ENCODE measurements around the gene ADAMTSL3. TPM values are rescaled to one million over a fixed set of nuclear protein-coding genes. Genes with fewer than 3 reads are reported as not detected.
"Not testable (repeated sequence)": the region's sequence is repeated elsewhere in the genome, so short reads cannot be mapped to it uniquely, and the experiment has no call there.

Gene ADAMTSL3
- polyA plus RNA-seq, 1 donor from 2014 or later = 0.51 TPM

DNA sequence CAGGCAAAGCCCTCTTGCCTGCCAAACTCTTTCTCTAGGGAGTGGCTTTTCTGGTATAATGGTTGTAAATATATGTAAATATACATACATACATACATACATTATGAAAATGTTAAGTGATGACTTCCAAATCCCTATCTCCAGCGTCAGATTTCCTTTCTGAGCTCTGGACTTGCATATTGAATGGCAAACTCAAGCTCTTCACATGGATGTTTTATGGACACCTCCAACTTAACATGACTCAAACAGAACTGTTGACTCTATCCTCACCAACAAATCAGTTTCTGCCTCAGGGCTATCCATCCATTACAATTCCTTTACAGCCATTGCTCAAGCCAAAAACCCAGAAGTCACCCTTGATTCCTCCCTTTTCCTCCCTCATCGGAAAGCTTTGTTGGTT, 45.1 kb downstream of the ADAMTSL3 start:
- Histone ChIP-seq H3K36me3 (ENCODE audit: insufficient read depth, low read length) (no peaks in the 10 kb centered on the region), H2AFZ (ENCODE audit: low read depth, low read length) (no peak overlapping the region), H3K9me3 (ENCODE audit: low read length) (no peaks in the 10 kb centered on the region), H3K9me2 (ENCODE audit: insufficient read depth, low read length) (no peaks in the 10 kb centered on the region), H3K9ac (ENCODE audit: low read length) (no peak overlapping the region), H3K4me3 (ENCODE audit: low read length) (no peak overlapping the region), H4K20me1 (ENCODE audit: insufficient read depth) (no peaks in the 10 kb centered on the region), H3K79me2 (replicated peaks; ENCODE audit: insufficient read depth, low read length) (no peaks in the 10 kb centered on the region), H3K27ac (ENCODE audit: low read length) (no peak overlapping the region), H3F3A (ENCODE audit: insufficient read depth, low read length, poor library complexity, severe bottlenecking) (no peaks in the 10 kb centered on the region), H3K4me2 (ENCODE audit: low read length) (no peak overlapping the region), H3K27me3 (ENCODE audit: insufficient read depth, low read depth, low read length) (no peaks in the 10 kb centered on the region)
- TF ChIP-seq POLR2AphosphoS5 (IDR thresholded peaks at IDR 0.05) = no peak
- no peak for TF ChIP-seq REST (IDR thresholded peaks at IDR 0.05; ENCODE audit: borderline replicate concordance)
- no peak for TF ChIP-seq TAF1 (IDR thresholded peaks at IDR 0.05; ENCODE audit: low read depth)
- no peak for TF ChIP-seq EZH2 (IDR thresholded peaks at IDR 0.05; ENCODE audit: borderline replicate concordance, insufficient read depth, low read length, poor library complexity, severe bottlenecking)
- TF ChIP-seq SMC3 (conservative IDR thresholded peaks at IDR 0.05; ENCODE audit: poor library complexity) = no peak
- TF ChIP-seq, protein P1, sequence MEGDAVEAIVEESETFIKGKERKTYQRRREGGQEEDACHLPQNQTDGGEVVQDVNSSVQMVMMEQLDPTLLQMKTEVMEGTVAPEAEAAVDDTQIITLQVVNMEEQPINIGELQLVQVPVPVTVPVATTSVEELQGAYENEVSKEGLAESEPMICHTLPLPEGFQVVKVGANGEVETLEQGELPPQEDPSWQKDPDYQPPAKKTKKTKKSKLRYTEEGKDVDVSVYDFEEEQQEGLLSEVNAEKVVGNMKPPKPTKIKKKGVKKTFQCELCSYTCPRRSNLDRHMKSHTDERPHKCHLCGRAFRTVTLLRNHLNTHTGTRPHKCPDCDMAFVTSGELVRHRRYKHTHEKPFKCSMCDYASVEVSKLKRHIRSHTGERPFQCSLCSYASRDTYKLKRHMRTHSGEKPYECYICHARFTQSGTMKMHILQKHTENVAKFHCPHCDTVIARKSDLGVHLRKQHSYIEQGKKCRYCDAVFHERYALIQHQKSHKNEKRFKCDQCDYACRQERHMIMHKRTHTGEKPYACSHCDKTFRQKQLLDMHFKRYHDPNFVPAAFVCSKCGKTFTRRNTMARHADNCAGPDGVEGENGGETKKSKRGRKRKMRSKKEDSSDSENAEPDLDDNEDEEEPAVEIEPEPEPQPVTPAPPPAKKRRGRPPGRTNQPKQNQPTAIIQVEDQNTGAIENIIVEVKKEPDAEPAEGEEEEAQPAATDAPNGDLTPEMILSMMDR (IDR thresholded peaks at IDR 0.05; ENCODE audit: poor library complexity, severe bottlenecking) = no peak
- TF ChIP-seq EP300 (conservative IDR thresholded peaks at IDR 0.05; ENCODE audit: poor library complexity, severe bottlenecking) = no peak
- no peak for TF ChIP-seq RAD21 (conservative IDR thresholded peaks at IDR 0.05)
- no peak for TF ChIP-seq MXI1 (conservative IDR thresholded peaks at IDR 0.05; ENCODE audit: poor library complexity, severe bottlenecking)

- no peaks in the 10 kb centered on the region for H3F3A ChIP-seq (ENCODE audit: insufficient read depth, low read length, poor library complexity, severe bottlenecking)
- TF ChIP-seq TAF1 (IDR thresholded peaks at IDR 0.05; ENCODE audit: low read depth) (no peak), SMC3 (conservative IDR thresholded peaks at IDR 0.05; ENCODE audit: poor library complexity) (no peak), EZH2 (IDR thresholded peaks at IDR 0.05; ENCODE audit: borderline replicate concordance, insufficient read depth, low read length, poor library complexity, severe bottlenecking) (no peak), EP300 (conservative IDR thresholded peaks at IDR 0.05; ENCODE audit: poor library complexity, severe bottlenecking) (no peak), MXI1 (conservative IDR thresholded peaks at IDR 0.05; ENCODE audit: poor library complexity, severe bottlenecking) (no peak), REST (IDR thresholded peaks at IDR 0.05; ENCODE audit: borderline replicate concordance) (no peak), POLR2AphosphoS5 (IDR thresholded peaks at IDR 0.05) (no peak), RAD21 (conservative IDR thresholded peaks at IDR 0.05) (no peak)
- TF ChIP-seq, protein P1 (IDR thresholded peaks at IDR 0.05; ENCODE audit: poor library complexity, severe bottlenecking) = no peak
- H3K79me2 ChIP-seq (replicated peaks; ENCODE audit: insufficient read depth, low read length) = no peaks in the 10 kb centered on the region
- no peak overlapping the region for H2AFZ ChIP-seq (ENCODE audit: low read depth, low read length)
- H3K9me2 ChIP-seq (ENCODE audit: insufficient read depth, low read length) = no peaks in the 10 kb centered on the region
- H3K4me2 ChIP-seq (ENCODE audit: low read length) = no peak overlapping the region
- H4K20me1 ChIP-seq (ENCODE audit: insufficient read depth) = no peaks in the 10 kb centered on the region
- no peak overlapping the region for H3K27ac ChIP-seq (ENCODE audit: low read length)
- H3K9ac ChIP-seq (ENCODE audit: low read length) = no peak overlapping the region
- no peaks in the 10 kb centered on the region for H3K9me3 ChIP-seq (ENCODE audit: low read length)
- H3K36me3 ChIP-seq (ENCODE audit: insufficient read depth, low read length) = no peaks in the 10 kb centered on the region
- no peaks in the 10 kb centered on the region for H3K27me3 ChIP-seq (ENCODE audit: insufficient read depth, low read depth, low read length)
- H3K4me3 ChIP-seq (ENCODE audit: low read length) = no peak overlapping the region
Observed at GRCh38 chr15:83700082-83700481, 46.2 kb downstream of the ADAMTSL3 start.

- not testable (repeated sequence) for H2AFZ ChIP-seq (ENCODE audit: low read depth, low read length); H3K9ac ChIP-seq (ENCODE audit: low read length); H3K9me2 ChIP-seq (ENCODE audit: insufficient read depth, low read length); H4K20me1 ChIP-seq (ENCODE audit: insufficient read depth); H3K36me3 ChIP-seq (ENCODE audit: insufficient read depth, low read length); H3K27me3 ChIP-seq (ENCODE audit: insufficient read depth, low read depth, low read length); H3K9me3 ChIP-seq (ENCODE audit: low read length); H3K27ac ChIP-seq (ENCODE audit: low read length); H3K4me3 ChIP-seq (ENCODE audit: low read length); H3F3A ChIP-seq (ENCODE audit: insufficient read depth, low read length, poor library complexity, severe bottlenecking); H3K4me2 ChIP-seq (ENCODE audit: low read length); H3K79me2 ChIP-seq (replicated peaks; ENCODE audit: insufficient read depth, low read length)
Observed at GRCh38 chr15:83702314-83702713, 48.4 kb downstream of the ADAMTSL3 start.

Data from neural cell (in vitro differentiated cells).